Prostate gland (tissue), 1 donor: Measurements from ENCODE around the gene CRTC3.
"Not testable (repeated sequence)": the region's sequence is repeated elsewhere in the genome, so short reads cannot be mapped to it uniquely, and the experiment has no call there.

Experiments used
- POLR2A ChIP-seq: fragments of 450-650 bp; IDR thresholded peaks from one replicate; pipeline ENCODE4 v1.6.1; 2016; ENCODE audit warnings: antibody characterized with exemption, mild to moderate bottlenecking
- POLR2AphosphoS5 ChIP-seq: sonication (generic); formaldehyde crosslinking; IDR thresholded peaks from one replicate; pipeline ENCODE4 v1.6.1; 2017; ENCODE audit warnings: antibody characterized with exemption

GRCh38 chr15:90660999-90661330 is 131.2 kb downstream of the CRTC3 start:
- TF ChIP-seq POLR2AphosphoS5, POLR2A: not testable (repeated sequence)
